SK-N-SH (cell line): ENCODE data around the gene SNED1.

ENCODE experiments used
- EZH2phosphoT487 ChIP-seq: fragments of 200-600 bp; sonication (generic); IDR thresholded peaks from 2 replicates; pipeline ENCODE4 v1.6.1; 2017; ENCODE audit warnings: low read depth, mixed run types, mild to moderate bottlenecking, antibody characterized with exemption, moderate library complexity, borderline replicate concordance
- NRF1 ChIP-seq: IDR thresholded peaks from 2 replicates; pipeline ENCODE4 v1.6.1; 2012; ENCODE audit warnings: low read depth, mild to moderate bottlenecking, low read length
- TAF1 ChIP-seq: IDR thresholded peaks from 2 replicates; pipeline ENCODE4 v1.6.1; 2012; ENCODE audit warnings: low read depth, mild to moderate bottlenecking, low read length, moderate library complexity, borderline replicate concordance
- TF ChIP-seq, protein P1 (sequence below): fragments of 200-600 bp; sonication (generic); IDR thresholded peaks from 2 replicates; pipeline ENCODE4 v1.6.1; 2017; ENCODE audit warnings: antibody characterized with exemption, mild to moderate bottlenecking, moderate library complexity

DNA sequence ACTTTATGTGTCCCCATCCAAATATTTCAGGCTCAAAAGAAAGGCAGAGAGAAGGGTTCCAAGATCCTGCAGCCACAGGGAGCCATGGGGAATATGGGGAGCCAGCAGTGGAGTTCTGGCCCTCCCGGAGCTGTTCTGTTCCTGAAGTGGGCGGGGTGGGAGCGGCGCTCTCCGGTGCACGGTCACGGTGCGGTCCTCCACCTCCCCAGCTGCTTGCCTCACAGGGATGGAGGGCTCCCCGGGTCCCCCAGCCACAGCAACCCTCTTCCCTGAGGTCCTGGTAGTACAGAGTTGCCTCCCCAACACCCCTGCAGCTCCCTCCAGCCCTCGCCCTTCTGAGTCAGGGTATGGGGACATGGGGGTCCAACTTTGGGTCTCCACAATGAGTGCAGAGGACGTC is 26.2 kb upstream of the SNED1 start:
- TF ChIP-seq EZH2phosphoT487 (no peak), NRF1 (no peak), TAF1 (no peak)
- TF ChIP-seq, protein P1, sequence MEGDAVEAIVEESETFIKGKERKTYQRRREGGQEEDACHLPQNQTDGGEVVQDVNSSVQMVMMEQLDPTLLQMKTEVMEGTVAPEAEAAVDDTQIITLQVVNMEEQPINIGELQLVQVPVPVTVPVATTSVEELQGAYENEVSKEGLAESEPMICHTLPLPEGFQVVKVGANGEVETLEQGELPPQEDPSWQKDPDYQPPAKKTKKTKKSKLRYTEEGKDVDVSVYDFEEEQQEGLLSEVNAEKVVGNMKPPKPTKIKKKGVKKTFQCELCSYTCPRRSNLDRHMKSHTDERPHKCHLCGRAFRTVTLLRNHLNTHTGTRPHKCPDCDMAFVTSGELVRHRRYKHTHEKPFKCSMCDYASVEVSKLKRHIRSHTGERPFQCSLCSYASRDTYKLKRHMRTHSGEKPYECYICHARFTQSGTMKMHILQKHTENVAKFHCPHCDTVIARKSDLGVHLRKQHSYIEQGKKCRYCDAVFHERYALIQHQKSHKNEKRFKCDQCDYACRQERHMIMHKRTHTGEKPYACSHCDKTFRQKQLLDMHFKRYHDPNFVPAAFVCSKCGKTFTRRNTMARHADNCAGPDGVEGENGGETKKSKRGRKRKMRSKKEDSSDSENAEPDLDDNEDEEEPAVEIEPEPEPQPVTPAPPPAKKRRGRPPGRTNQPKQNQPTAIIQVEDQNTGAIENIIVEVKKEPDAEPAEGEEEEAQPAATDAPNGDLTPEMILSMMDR = no peak
